Measurements from ENCODE around the gene CCT5. TPM values are rescaled to one million over a fixed set of nuclear protein-coding genes. Genes with fewer than 3 reads are reported as not detected.

The CCT5 gene
- total RNA-seq, 1 donor from 2014 or later = 47.9 TPM

Other genes with a start within 250 kb of the CCT5 start
- gene ATPSCKMT, start 392 bp upstream of the CCT5 start, total RNA-seq = 13.7 TPM
- 116 TPM for gene CMBL, start 57.6 kb downstream of the CCT5 start, total RNA-seq
- gene MARCHF6, start 103.4 kb downstream of the CCT5 start, total RNA-seq = 67.4 TPM
- 0.35 TPM for gene ROPN1L, start 191.6 kb downstream of the CCT5 start, total RNA-seq

Measured in left lobe of liver (tissue), 1 donor.